Neural progenitor cell (in vitro differentiated cells): ENCODE results near the gene LRRC49.
A peak's percentile ranks its signal among the peaks of the same experiment; 100 is the strongest.

Experiments used
- EZH2 ChIP-seq: fragments of 200-600 bp; sonication (generic); IDR thresholded peaks from 2 replicates; pipeline ENCODE4 v1.6.1; 2017; ENCODE audit warnings: antibody characterized with exemption, mild to moderate bottlenecking, moderate library complexity
- EZH2phosphoT487 ChIP-seq: fragments of 200-600 bp; sonication (generic); IDR thresholded peaks from 2 replicates; pipeline ENCODE4 v1.6.1; 2017; ENCODE audit warnings: antibody characterized with exemption
- TF ChIP-seq, protein P1 (sequence below): fragments of 200-600 bp; sonication (generic); IDR thresholded peaks from 2 replicates; pipeline ENCODE4 v1.5.1; 2017; ENCODE audit warnings: antibody characterized with exemption, mild to moderate bottlenecking

GRCh38 chr15:71085809-71086208, 193.2 kb downstream of the LRRC49 start:
- TF ChIP-seq, protein P1, sequence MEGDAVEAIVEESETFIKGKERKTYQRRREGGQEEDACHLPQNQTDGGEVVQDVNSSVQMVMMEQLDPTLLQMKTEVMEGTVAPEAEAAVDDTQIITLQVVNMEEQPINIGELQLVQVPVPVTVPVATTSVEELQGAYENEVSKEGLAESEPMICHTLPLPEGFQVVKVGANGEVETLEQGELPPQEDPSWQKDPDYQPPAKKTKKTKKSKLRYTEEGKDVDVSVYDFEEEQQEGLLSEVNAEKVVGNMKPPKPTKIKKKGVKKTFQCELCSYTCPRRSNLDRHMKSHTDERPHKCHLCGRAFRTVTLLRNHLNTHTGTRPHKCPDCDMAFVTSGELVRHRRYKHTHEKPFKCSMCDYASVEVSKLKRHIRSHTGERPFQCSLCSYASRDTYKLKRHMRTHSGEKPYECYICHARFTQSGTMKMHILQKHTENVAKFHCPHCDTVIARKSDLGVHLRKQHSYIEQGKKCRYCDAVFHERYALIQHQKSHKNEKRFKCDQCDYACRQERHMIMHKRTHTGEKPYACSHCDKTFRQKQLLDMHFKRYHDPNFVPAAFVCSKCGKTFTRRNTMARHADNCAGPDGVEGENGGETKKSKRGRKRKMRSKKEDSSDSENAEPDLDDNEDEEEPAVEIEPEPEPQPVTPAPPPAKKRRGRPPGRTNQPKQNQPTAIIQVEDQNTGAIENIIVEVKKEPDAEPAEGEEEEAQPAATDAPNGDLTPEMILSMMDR: no peak
- no peak for TF ChIP-seq EZH2
- TF ChIP-seq EZH2phosphoT487: peak; percentile 46
